Fibroblast of lung (primary cell): ENCODE measurements around the gene ZNF556.

Experiments
- CTCF ChIP-seq, 2 donors: IDR thresholded peaks in 1 of 2; conservative IDR thresholded peaks in 1 of 2; 1 replicate in 1 of 2; 2 replicates in 1 of 2; pipeline ENCODE4 v1.5.1; 2011 to 2012; ENCODE audit warnings: low read length in 2 of 2, control low read depth in 1 of 2, inconsistent platforms in 1 of 2, low read depth in 1 of 2, mild to moderate bottlenecking in 1 of 2
- EZH2 ChIP-seq: IDR thresholded peaks from 2 replicates; pipeline ENCODE4 v1.5.1; 2012; ENCODE audit warnings: low read length, control low read depth, mild to moderate bottlenecking; ENCODE audit errors: missing control alignments

DNA sequence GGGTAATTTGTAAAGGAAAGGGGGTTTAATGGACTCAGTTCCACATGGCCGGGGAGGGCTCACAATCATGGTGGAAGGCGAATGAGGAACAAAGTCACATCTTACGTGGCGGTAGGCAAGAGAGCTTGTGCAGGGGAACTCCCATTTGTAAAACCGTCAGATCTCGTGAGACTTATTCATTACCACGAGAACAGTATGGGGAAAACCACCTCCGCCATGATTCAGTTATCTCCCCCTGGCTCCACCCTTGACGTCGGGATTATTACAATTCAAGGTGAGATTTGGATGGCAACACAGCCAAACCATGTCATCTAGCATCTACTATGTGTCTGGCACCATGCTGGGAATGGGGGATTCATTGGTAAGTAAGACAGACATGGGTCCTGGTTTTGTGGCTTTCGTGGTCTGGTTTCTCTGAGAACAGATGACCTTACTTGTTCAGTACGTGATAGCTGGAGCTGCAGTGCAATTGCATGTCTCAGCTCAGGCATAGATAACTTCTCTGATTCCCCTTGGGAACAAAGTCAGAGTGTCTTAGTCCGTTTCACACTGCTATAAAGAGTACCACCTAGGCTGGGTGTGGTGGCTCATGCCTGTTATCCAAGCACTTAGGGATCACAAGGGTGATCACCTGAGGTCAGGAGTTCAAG, 39.2 kb upstream of the ZNF556 start:
- TF ChIP-seq CTCF (conservative IDR thresholded peaks at IDR 0.05 in 1 of 2, IDR thresholded peaks at IDR 0.05 in 1 of 2; ENCODE audit: low read depth in 1 of 2, low read length in 2 of 2) (no peak), EZH2 (no peak)
